ENCODE data around the gene IL4R. TPM values are rescaled to one million over a fixed set of nuclear protein-coding genes. Genes with fewer than 3 reads are reported as not detected.

Gene IL4R
- total RNA-seq, 2 experiments from 2014 or later: 155 to 190 TPM

DNA sequence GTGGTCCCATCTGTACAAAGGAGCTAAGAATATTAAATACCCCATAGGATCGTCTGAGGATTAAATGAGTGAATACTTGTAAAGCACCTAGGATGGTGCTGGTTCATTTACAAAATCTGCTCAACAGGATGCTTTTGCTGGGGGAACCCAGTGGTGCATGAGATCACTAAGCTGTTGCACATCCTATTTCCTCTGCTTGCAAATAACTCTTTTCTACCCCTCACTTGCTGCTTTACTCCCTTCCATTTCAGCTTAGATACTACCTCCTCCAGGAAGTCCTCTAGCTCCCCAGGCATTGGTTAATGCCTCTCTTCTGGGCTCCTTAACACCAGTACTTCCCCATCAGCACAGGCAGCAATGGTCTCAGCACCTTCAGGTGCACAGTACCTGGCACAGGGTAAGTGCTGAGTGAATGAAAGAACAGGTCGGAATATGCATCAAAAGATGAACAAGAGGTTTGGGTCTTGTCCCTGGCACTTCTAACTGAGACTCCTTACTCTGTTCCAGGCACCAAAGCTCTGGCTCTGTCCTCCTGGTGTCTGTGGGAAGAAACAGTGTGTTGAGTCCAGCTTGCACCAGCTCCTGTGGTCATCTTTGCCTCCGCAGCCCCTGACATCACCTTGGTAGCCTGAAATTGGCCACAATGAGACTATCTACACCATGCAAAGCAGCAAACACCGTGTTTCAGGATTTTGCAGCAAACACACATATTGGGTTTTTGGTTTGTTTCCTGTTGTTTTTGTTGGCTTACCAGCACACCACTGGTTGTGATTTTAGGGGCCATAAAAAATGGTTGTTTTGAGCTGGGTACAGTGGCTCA is 64.1 kb downstream of the IL4R start:
- Mint-ChIP-seq H3K9me3 (ENCODE audit: low read depth) (no peaks in the 10 kb centered on the region), H3K36me3 (peaks cover 2% of the 10 kb centered on the region), H3K27ac (peak overlapping the region; percentile 93), H3K4me3 (peak overlapping the region; percentile 30), H3K27me3 (no peaks in the 10 kb centered on the region), H3K4me1 (peaks cover 27% of the 10 kb centered on the region)
- peak; percentile 73 for ATAC-seq
- CTCF ChIA-PET: interaction anchor here (0.8 to 4.4 kb wide), 11 partner anchors 10 to 199 kb away, joined by 3 to 31 read pairs (median 6); partner anchors contain the start of gene IL21R
- peak; percentile 61 for DNase-seq

GRCh38 chr16:27378871-27379481 is 65.2 kb downstream of the IL4R start:
- CTCF ChIA-PET: interaction anchor here (1.6 to 4.4 kb wide), 4 partner anchors 9 to 61 kb away, joined by 6 to 31 read pairs (median 19); no protein-coding TSS in a partner anchor
- no peaks in the 10 kb centered on the region for H3K27me3 Mint-ChIP-seq
- peaks cover 2% of the 10 kb centered on the region for H3K36me3 Mint-ChIP-seq
- H3K9me3 Mint-ChIP-seq (ENCODE audit: low read depth): peaks cover under 1% of the 10 kb centered on the region
- H3K4me1 Mint-ChIP-seq: peaks cover 29% of the 10 kb centered on the region
- peak; percentile 45 for DNase-seq
- H3K27ac Mint-ChIP-seq: peak overlapping the region; percentile 57
- no peak overlapping the region for H3K4me3 Mint-ChIP-seq
- no peak for ATAC-seq

DNA sequence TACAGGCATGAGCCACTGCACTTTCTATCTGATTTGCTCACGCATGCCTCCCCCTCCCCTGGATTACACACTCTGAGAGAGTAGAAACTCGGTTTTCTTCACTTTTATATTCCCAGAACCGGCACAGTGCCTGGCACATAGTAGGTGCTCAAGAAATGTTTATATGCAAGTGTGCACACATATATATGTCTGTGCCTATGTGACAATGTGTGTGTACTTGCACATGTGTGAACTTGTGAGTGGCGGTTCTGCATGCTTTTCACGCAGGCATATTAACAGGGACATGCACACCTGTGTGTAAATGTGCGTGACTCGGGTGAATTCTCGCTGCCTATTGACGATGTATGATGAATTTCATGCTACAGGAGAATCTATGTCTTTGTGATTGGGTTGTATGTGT is 66.1 kb downstream of the IL4R start:
- Mint-ChIP-seq H3K36me3 (peaks cover 8% of the 10 kb centered on the region), H3K4me3 (no peak overlapping the region), H3K27ac (no peak overlapping the region), H3K27me3 (no peaks in the 10 kb centered on the region), H3K4me1 (peaks cover 34% of the 10 kb centered on the region), H3K9me3 (ENCODE audit: low read depth) (peaks cover 7% of the 10 kb centered on the region)
- DNase-seq (peak; percentile 8), ATAC-seq (no peak)
- CTCF ChIA-PET: interaction anchor here (0.7 to 3.9 kb wide), 3 partner anchors 7 to 26 kb away, joined by 3 to 20 read pairs (median 3); no protein-coding TSS in a partner anchor

- Mint-ChIP-seq H3K36me3 (peaks cover 11% of the 10 kb centered on the region), H3K27me3 (no peaks in the 10 kb centered on the region), H3K4me3 (no peak overlapping the region), H3K9me3 (ENCODE audit: low read depth) (peaks cover 9% of the 10 kb centered on the region), H3K27ac (peak overlapping the region; percentile 13), H3K4me1 (peaks cover 33% of the 10 kb centered on the region)
- CTCF ChIA-PET: interaction anchor here (1.5 kb wide), 1 partner anchor 9 kb away, joined by 3 read pairs; no protein-coding TSS in a partner anchor
- DNase-seq: peak; percentile 37
- ATAC-seq: no peak
Measured at GRCh38 chr16:27381236-27381635, 67.5 kb downstream of the IL4R start.

GRCh38 chr16:27381974-27382855 is 68.4 kb downstream of the IL4R start:
- Mint-ChIP-seq H3K36me3 (peaks cover 19% of the 10 kb centered on the region), H3K9me3 (ENCODE audit: low read depth) (peaks cover 13% of the 10 kb centered on the region), H3K27me3 (no peaks in the 10 kb centered on the region), H3K4me3 (no peak overlapping the region), H3K4me1 (peaks cover 28% of the 10 kb centered on the region), H3K27ac (no peak overlapping the region)
- CTCF ChIA-PET: interaction anchor here (1.1 kb wide), 2 partner anchors 14 to 202 kb away, joined by 3 to 4 read pairs; no protein-coding TSS in a partner anchor
- DNase-seq (peak; percentile 35), ATAC-seq (no peak)

DNA sequence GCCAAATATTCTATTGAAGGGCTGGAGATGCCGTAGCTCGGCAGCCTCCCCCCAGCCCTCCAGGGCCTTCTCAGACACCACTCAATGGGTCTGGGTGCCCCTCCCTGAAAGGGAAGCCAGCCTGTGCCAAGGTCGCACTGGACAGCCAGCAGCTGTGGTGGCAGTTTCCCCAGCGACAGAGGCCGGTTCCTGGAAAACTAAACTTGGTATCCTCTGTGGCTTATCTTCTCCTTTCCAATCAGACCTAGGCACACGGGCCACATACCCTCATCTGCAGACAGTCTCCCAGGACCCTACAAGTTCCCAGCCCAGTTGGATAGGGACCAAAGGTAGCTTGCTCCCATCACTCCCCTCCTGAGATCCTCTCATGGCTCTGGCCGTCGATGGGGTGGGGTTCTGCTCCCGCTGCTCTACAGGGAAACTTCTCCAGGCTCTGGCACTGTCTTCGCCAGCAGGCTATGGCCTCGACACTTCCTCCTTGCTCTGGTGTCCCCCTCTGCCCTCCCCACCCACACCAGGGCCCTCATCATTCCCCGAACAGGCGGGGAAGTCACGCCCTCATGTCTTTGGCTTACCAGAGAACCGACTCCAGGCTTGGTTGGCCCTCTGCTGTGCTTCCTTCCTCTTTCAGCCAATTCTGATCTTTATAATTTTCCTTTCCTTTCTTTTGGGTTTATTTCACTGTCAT is 69.9 kb downstream of the IL4R start:
- Mint-ChIP-seq H3K36me3 (peaks cover 23% of the 10 kb centered on the region), H3K4me1 (peaks cover 25% of the 10 kb centered on the region), H3K27ac (no peak overlapping the region), H3K4me3 (no peak overlapping the region), H3K9me3 (ENCODE audit: low read depth) (peaks cover 13% of the 10 kb centered on the region), H3K27me3 (no peaks in the 10 kb centered on the region)
- ATAC-seq: no peak
- peak; percentile 30 for DNase-seq
- CTCF ChIA-PET: interaction anchor here (2.1 kb wide), 1 partner anchor 9 kb away, joined by 6 read pairs; no protein-coding TSS in a partner anchor

DNA sequence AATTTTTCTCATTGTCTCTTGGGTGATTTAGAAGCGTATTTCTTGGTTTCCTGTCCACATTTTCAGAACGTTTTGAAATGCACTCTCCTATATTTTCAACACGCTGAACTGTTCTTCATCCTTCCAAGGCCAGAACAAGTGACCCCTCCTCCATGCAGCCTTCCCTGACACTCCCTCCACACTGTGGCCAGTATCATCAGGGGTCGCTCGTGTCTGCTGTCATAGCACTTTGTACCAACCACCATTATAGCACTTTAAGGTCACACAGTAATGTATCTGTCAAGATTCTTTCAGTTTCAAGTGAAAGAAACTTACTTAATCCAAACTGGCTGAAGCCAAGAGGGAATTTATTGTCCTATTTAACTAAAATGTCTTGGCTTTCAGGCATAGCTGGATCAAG is 70.7 kb downstream of the IL4R start:
- no peak for DNase-seq
- Mint-ChIP-seq H3K27ac (no peak overlapping the region), H3K4me1 (peaks cover 26% of the 10 kb centered on the region), H3K36me3 (peaks cover 25% of the 10 kb centered on the region), H3K4me3 (no peak overlapping the region), H3K9me3 (ENCODE audit: low read depth) (peaks cover 14% of the 10 kb centered on the region), H3K27me3 (no peaks in the 10 kb centered on the region)
- CTCF ChIA-PET: interaction anchor here (1.2 to 2.1 kb wide), 2 partner anchors 10 to 21 kb away, joined by 4 to 6 read pairs; no protein-coding TSS in a partner anchor
- ATAC-seq: no peak

DNA sequence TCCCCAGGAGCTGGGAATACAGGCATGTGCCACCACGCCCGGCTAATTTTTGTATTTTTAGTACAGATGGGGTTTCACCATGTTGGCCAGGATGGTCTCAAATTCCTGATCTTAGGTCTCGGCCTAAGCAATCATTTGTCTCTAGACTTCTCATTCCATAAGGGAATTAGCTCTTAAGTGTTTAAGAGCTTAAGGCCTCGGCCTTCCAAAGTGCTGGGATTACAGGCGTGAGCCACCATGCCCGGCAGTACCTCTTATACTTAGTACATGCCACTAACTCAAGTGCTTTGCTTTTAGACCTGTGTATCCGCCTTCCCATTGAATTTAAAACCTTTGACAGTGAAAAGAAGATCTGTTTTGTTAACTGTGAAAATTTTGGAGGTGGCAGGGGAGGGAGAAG is 71.6 kb downstream of the IL4R start:
- Mint-ChIP-seq H3K27ac (no peak overlapping the region), H3K27me3 (no peaks in the 10 kb centered on the region), H3K36me3 (peaks cover 29% of the 10 kb centered on the region), H3K9me3 (ENCODE audit: low read depth) (peaks cover 17% of the 10 kb centered on the region), H3K4me3 (no peak overlapping the region), H3K4me1 (peaks cover 29% of the 10 kb centered on the region)
- CTCF ChIA-PET: interaction anchor here (0.6 to 4.3 kb wide), 6 partner anchors 9 to 774 kb away, joined by 3 to 22 read pairs (median 5); partner anchors contain the start of gene IL21R
- no peak for ATAC-seq
- no peak for DNase-seq

DNA sequence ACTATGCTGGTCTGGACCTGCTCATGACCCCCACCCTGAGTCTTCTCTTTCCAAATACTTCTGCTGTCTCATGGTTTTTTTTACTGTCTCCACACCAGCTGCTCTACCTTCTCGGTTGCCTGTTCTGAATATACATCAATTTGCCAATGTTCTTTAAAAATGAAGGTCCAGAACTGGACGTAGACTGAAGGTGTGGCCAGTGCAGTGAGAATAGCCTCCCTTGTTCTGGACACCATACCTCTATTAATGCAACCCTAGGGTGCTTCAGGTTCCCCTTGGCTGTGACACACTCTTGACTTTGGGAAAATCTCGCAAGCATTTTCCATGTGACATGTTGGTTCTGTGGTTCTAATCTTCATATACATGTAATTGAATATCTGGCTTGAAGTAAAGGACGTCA is 72.9 kb downstream of the IL4R start:
- ATAC-seq (no peak), DNase-seq (no peak)
- peaks cover 29% of the 10 kb centered on the region for H3K4me1 Mint-ChIP-seq
- H3K36me3 Mint-ChIP-seq: peaks cover 34% of the 10 kb centered on the region
- no peak overlapping the region for H3K4me3 Mint-ChIP-seq
- H3K9me3 Mint-ChIP-seq (ENCODE audit: low read depth): peaks cover 23% of the 10 kb centered on the region
- H3K27me3 Mint-ChIP-seq: no peaks in the 10 kb centered on the region
- CTCF ChIA-PET: interaction anchor here (1.6 to 4.3 kb wide), 3 partner anchors 15 to 207 kb away, joined by 3 to 22 read pairs (median 6); partner anchors contain the start of gene IL21R
- H3K27ac Mint-ChIP-seq: no peak overlapping the region

GRCh38 chr16:27387724-27388123 is 74.0 kb downstream of the IL4R start:
- no peak overlapping the region for H3K4me3 Mint-ChIP-seq
- peaks cover 32% of the 10 kb centered on the region for H3K9me3 Mint-ChIP-seq (ENCODE audit: low read depth)
- peaks cover 42% of the 10 kb centered on the region for H3K36me3 Mint-ChIP-seq
- CTCF ChIA-PET: interaction anchor here (0.9 to 4.3 kb wide), 6 partner anchors 11 to 218 kb away, joined by 3 to 22 read pairs (median 7); partner anchors contain the start of gene IL21R
- H3K4me1 Mint-ChIP-seq: peaks cover 31% of the 10 kb centered on the region
- H3K27me3 Mint-ChIP-seq: no peaks in the 10 kb centered on the region
- H3K27ac Mint-ChIP-seq: no peak overlapping the region
- ATAC-seq: peak; percentile 93
- DNase-seq: peak; percentile 51

GRCh38 chr16:27389272-27389961 is 75.6 kb downstream of the IL4R start:
- Mint-ChIP-seq H3K4me1 (peaks cover 37% of the 10 kb centered on the region), H3K27me3 (no peaks in the 10 kb centered on the region), H3K9me3 (ENCODE audit: low read depth) (peaks cover 34% of the 10 kb centered on the region), H3K4me3 (no peak overlapping the region), H3K36me3 (peaks cover 51% of the 10 kb centered on the region), H3K27ac (no peak overlapping the region)
- ATAC-seq (no peak), DNase-seq (peak; percentile 40)
- CTCF ChIA-PET: interaction anchor here (1.0 to 4.3 kb wide), 5 partner anchors 12 to 67 kb away, joined by 3 to 22 read pairs (median 8); partner anchors contain the start of gene IL21R
